H1 (cell line): Measurements from ENCODE around the gene ARHGAP24. TPM values are rescaled to one million over a fixed set of nuclear protein-coding genes. Genes with fewer than 3 reads are reported as not detected.

Experiments used
- CTCF ChIA-PET: fragments of 300-600 bp; sonication (Branson Sonifier 250); formaldehyde crosslinking; loops from one replicate; lab custom pipeline; 2021; ENCODE audit not compliant: partially characterized antibody; lab: Charles Lee
- POLR2A ChIA-PET: fragments of 300-600 bp; sonication (Branson Sonifier 250); formaldehyde crosslinking; loops from one replicate; lab custom pipeline; 2021; ENCODE audit warnings: inconsistent platforms; ENCODE audit not compliant: partially characterized antibody; lab: Charles Lee
- DNase-seq, 2 experiments: peaks; one replicate each; pipeline versions ENCODE4 v3.0.0 to v3.0.0-alpha.2; 2010 to 2022; ENCODE audit warnings: low spot score in 2 of 2, low read depth in 1 of 2, mixed read lengths in 1 of 2
- FAIRE-seq: peaks from 2 replicates; lab custom pipeline; 2011; peaks lifted over from hg19 to GRCh38; lab: Jason Lieb, UNC
- H2AFZ ChIP-seq: 2 replicates; pipeline ENCODE4 v1.8.1; 2012; ENCODE audit warnings: low read length, inconsistent platforms
- H2AK5ac ChIP-seq: 2 replicates; pipeline ENCODE4 v1.6.1; 2013; ENCODE audit warnings: low read depth, low read length
- H2BK120ac ChIP-seq: replicated peaks from 2 replicates; pipeline ENCODE3; 2013; ENCODE audit warnings: low read depth, low read length, inconsistent platforms
- H2BK12ac ChIP-seq: 2 replicates; pipeline ENCODE4 v1.6.1; 2013; ENCODE audit warnings: low read depth, low read length
- H2BK15ac ChIP-seq: 2 replicates; pipeline ENCODE4 v1.6.1; 2013; ENCODE audit warnings: low read length
- H2BK20ac ChIP-seq: 2 replicates; pipeline ENCODE4 v1.6.1; 2013; ENCODE audit warnings: low read length
- H2BK5ac ChIP-seq: 2 replicates; pipeline ENCODE4 v1.6.1; 2013; ENCODE audit warnings: low read depth, low read length
- H3K14ac ChIP-seq: 2 replicates; pipeline ENCODE4 v1.6.1; 2013; ENCODE audit warnings: inconsistent platforms; ENCODE audit not compliant: insufficient read length
- H3K18ac ChIP-seq: 2 replicates; pipeline ENCODE4 v1.6.1; 2013; ENCODE audit warnings: low read length; ENCODE audit errors: extremely low read depth
- H3K23ac ChIP-seq: 2 replicates; pipeline ENCODE4 v1.6.1; 2013; ENCODE audit warnings: inconsistent platforms; ENCODE audit not compliant: insufficient read length
- H3K23me2 ChIP-seq: 2 replicates; pipeline ENCODE4 v1.6.1; 2013; ENCODE audit warnings: low read depth, low read length
- H3K27ac ChIP-seq: 2 replicates; pipeline ENCODE4 v1.6.1; 2011; ENCODE audit warnings: low read depth, low read length, inconsistent platforms
- H3K27me3 ChIP-seq, 4 experiments: replicated peaks in 1 of 4; 1 replicate in 1 of 4; 2 replicates in 3 of 4; pipeline versions ENCODE4 v1.6.1 to v1.8.1; 2011 to 2013; ENCODE audit warnings: low read length in 3 of 4, mild to moderate bottlenecking in 3 of 4, inconsistent platforms in 2 of 4, mixed read lengths in 2 of 4, moderate library complexity in 1 of 4; ENCODE audit not compliant: control insufficient read depth in 3 of 4, insufficient read depth in 3 of 4; ENCODE audit errors: extremely low read depth in 1 of 4
- H3K36me3 ChIP-seq, 4 experiments: 2 replicates each; pipeline versions ENCODE4 v1.6.1 to v1.8.1; 2011 to 2013; ENCODE audit warnings: mild to moderate bottlenecking in 4 of 4, low read length in 3 of 4, moderate library complexity in 2 of 4, control low read depth in 1 of 4, inconsistent platforms in 1 of 4; ENCODE audit not compliant: insufficient read depth in 4 of 4, control insufficient read depth in 2 of 4
- H3K4ac ChIP-seq: replicated peaks from 2 replicates; pipeline ENCODE3; 2013; ENCODE audit warnings: low read length, low read depth, mixed read lengths, inconsistent platforms; ENCODE audit not compliant: insufficient read length
- H3K4me1 ChIP-seq, 4 experiments: replicated peaks in 1 of 4; 1 replicate in 1 of 4; 2 replicates in 3 of 4; pipeline versions ENCODE4 v1.6.1 to v1.8.1; 2011 to 2013; ENCODE audit warnings: low read length in 3 of 4, inconsistent platforms in 2 of 4, mixed read lengths in 1 of 4; ENCODE audit not compliant: insufficient read depth in 4 of 4, control insufficient read depth in 3 of 4
- H3K4me2 ChIP-seq, 2 experiments: 2 replicates each; pipeline versions ENCODE4 v1.6.1 to v1.8.1; 2011 to 2013; ENCODE audit warnings: low read depth in 2 of 2, low read length in 2 of 2, control low read depth in 1 of 2, inconsistent platforms in 1 of 2, mild to moderate bottlenecking in 1 of 2; ENCODE audit not compliant: insufficient read depth in 1 of 2
- H3K4me3 ChIP-seq, 4 experiments: fragments of 200-600, 300-600 bp in 1 of 4; sonication (generic), shearing (Covaris generic), sonication (Bioruptor Twin) in 1 of 4; 2 replicates each; pipeline versions ENCODE4 v1.5.1 to v1.8.1; 2011 to 2016; ENCODE audit warnings: low read length in 4 of 4, low read depth in 3 of 4, control low read depth in 2 of 4, inconsistent platforms in 2 of 4, mild to moderate bottlenecking in 2 of 4, mixed read lengths in 1 of 4, moderate library complexity in 1 of 4; ENCODE audit not compliant: insufficient read depth in 2 of 4; ENCODE audit errors: extremely low read depth in 1 of 4
- H3K56ac ChIP-seq: replicated peaks from 2 replicates; pipeline ENCODE3; 2013; ENCODE audit warnings: low read depth, mild to moderate bottlenecking, mixed read lengths, low read length, inconsistent platforms; ENCODE audit not compliant: insufficient read length
- H3K79me1 ChIP-seq: 2 replicates; pipeline ENCODE4 v1.6.1; 2013; ENCODE audit warnings: low read depth, low read length, control low read depth
- H3K79me2 ChIP-seq, 2 experiments: 2 replicates each; pipeline versions ENCODE4 v1.6.1 to v1.8.1; 2012 to 2013; ENCODE audit warnings: low read length in 2 of 2, mild to moderate bottlenecking in 2 of 2, inconsistent platforms in 1 of 2; ENCODE audit not compliant: insufficient read depth in 2 of 2, control insufficient read depth in 1 of 2
- H3K9ac ChIP-seq, 4 experiments: replicated peaks in 1 of 4; 1 replicate in 1 of 4; 2 replicates in 3 of 4; pipeline versions ENCODE4 v1.6.1 to v1.8.1; 2011 to 2013; ENCODE audit warnings: low read depth in 3 of 4, low read length in 3 of 4, control low read depth in 2 of 4, mild to moderate bottlenecking in 2 of 4, moderate library complexity in 2 of 4, inconsistent platforms in 1 of 4; ENCODE audit errors: extremely low read depth in 1 of 4
- H3K9me3 ChIP-seq, 2 experiments: 2 replicates each; pipeline versions ENCODE4 v1.6.1 to v1.8.1; 2012 to 2013; ENCODE audit warnings: mild to moderate bottlenecking in 2 of 2, moderate library complexity in 2 of 2, control low read depth in 1 of 2, inconsistent platforms in 1 of 2, low read depth in 1 of 2, low read length in 1 of 2, mixed read lengths in 1 of 2; ENCODE audit not compliant: insufficient read depth in 2 of 2
- H4K20me1 ChIP-seq, 2 experiments: replicated peaks in 1 of 2; 2 replicates each; pipeline versions ENCODE3 to v1.8.1; 2011 to 2013; ENCODE audit warnings: inconsistent platforms in 2 of 2, low read length in 2 of 2, mild to moderate bottlenecking in 1 of 2; ENCODE audit not compliant: insufficient read depth in 2 of 2, control insufficient read depth in 1 of 2
- H4K5ac ChIP-seq: 2 replicates; pipeline ENCODE4 v1.6.1; 2013; ENCODE audit warnings: low read length, low read depth, mixed read lengths, inconsistent platforms; ENCODE audit not compliant: insufficient read length
- H4K8ac ChIP-seq: 2 replicates; pipeline ENCODE4 v1.8.0; 2013; ENCODE audit warnings: mild to moderate bottlenecking, moderate library complexity, low read length, inconsistent platforms; ENCODE audit not compliant: insufficient read depth; ENCODE audit errors: extremely low read depth
- H4K91ac ChIP-seq: replicated peaks from 2 replicates; pipeline ENCODE3; 2013; ENCODE audit warnings: low read length, mixed read lengths, inconsistent platforms; ENCODE audit not compliant: insufficient read length
- JUND ChIP-seq: IDR thresholded peaks from 2 replicates; pipeline ENCODE4 v1.6.1; 2011; ENCODE audit warnings: mild to moderate bottlenecking, improper control_type of control experiment, low read length
- WGBS, 2 experiments: shearing (Covaris generic) in 1 of 2; methylation state at CpG; one replicate each; pipeline versions ENCODE4 v1.1.6 to v1.1.7; 2013 to 2015; ENCODE audit warnings: low lambda C conversion rate in 2 of 2, mixed read lengths in 2 of 2, inconsistent platforms in 1 of 2, low coverage in 1 of 2, missing lambda C conversion rate in 1 of 2; ENCODE audit not compliant: insufficient replicate concordance in 2 of 2, insufficient coverage in 1 of 2, insufficient read length in 1 of 2; ENCODE audit errors: extremely low coverage in 1 of 2, missing lambda C conversion rate in 1 of 2; 5-methylcytosine and 5-hydroxymethylcytosine counted together
- polyA plus RNA-seq, 7 experiments: library from polyadenylated mRNA; depleted of rRNA in 3 of 7; stranded (reverse) in 5 of 7; unstranded in 2 of 7; fragments of >200 nt in 5 of 7; fragments of 200-250 nt in 2 of 7; gene quantifications; 1 replicate in 5 of 7; 2 replicates in 1 of 7; 4 replicates in 1 of 7; pipeline versions ENCODE4 v1.2.1 to v1.2.3, GENCODE V29; 2011 to 2013; ENCODE audit warnings: missing spikeins in 2 of 7, mixed read lengths in 2 of 7
- total RNA-seq: library from RNA; stranded (reverse); fragmentation: NEBNext Ultra II Directional; extraction: Animal tissue kit (Norgen Biotek cat#: 25700); gene quantifications from 2 replicates; pipeline ENCODE4 v1.2.1, GENCODE V29; 2021

ARHGAP24 gene
- total and polyA plus RNA-seq, 2 of the 8 experiments (the other 6 are each of a cell fraction or from before 2014, with no cell fraction given): 0.08 to 0.50 TPM

- no peak overlapping the region for H4K91ac ChIP-seq
- POLR2A ChIA-PET: interaction anchor here (1.0 kb wide), 1 partner anchor 11 kb away, joined by 3 read pairs; no protein-coding TSS in a partner anchor
- no peak overlapping the region for H4K5ac ChIP-seq
- H3K14ac ChIP-seq: no peak overlapping the region
- no peak overlapping the region for H3K9ac ChIP-seq
- FAIRE-seq (peak; percentile 70), DNase-seq (no peak)
- no peaks in the 10 kb centered on the region for H3K79me1 ChIP-seq
- no peak overlapping the region for H3K27ac ChIP-seq
- no peaks in the 10 kb centered on the region for H3K9me3 ChIP-seq
- H4K20me1 ChIP-seq: no peaks in the 10 kb centered on the region
- no peak overlapping the region for H2AK5ac ChIP-seq
- CTCF ChIA-PET: interaction anchor here (1.8 kb wide), 1 partner anchor 69 kb away, joined by 3 read pairs; no protein-coding TSS in a partner anchor
- 94% methylated on average over 3 of the region's 3 CpGs; no CpG with 5 or more reads in 1 of the 2 experiments for WGBS, 2 experiments
- H4K8ac ChIP-seq: no peak overlapping the region
- no peaks in the 10 kb centered on the region for H3K23me2 ChIP-seq
- H3K4me2 ChIP-seq: no peak overlapping the region
- H3K23ac ChIP-seq: no peak overlapping the region
- H2BK20ac ChIP-seq: no peak overlapping the region
- no peak overlapping the region for H3K4me3 ChIP-seq
- no peak overlapping the region for H3K56ac ChIP-seq
- H3K4me1 ChIP-seq: peaks cover 0 to 8% (median 0%) of the 10 kb centered on the region in 4 experiments; a peak in 1 of 7 replicates
- no peaks in the 10 kb centered on the region for H3K36me3 ChIP-seq
- no peak overlapping the region for H2BK15ac ChIP-seq
- no peak overlapping the region for H2AFZ ChIP-seq
- no peaks in the 10 kb centered on the region for H3K79me2 ChIP-seq
- H3K18ac ChIP-seq: no peak overlapping the region
- no peaks in the 10 kb centered on the region for H3K27me3 ChIP-seq
- H2BK5ac ChIP-seq: no peak overlapping the region
- H2BK120ac ChIP-seq: no peak overlapping the region
- no peak overlapping the region for H2BK12ac ChIP-seq
- no peak overlapping the region for H3K4ac ChIP-seq
- TF ChIP-seq JUND: 0 out of 2 replicates have a peak, but pooled peaks have one; percentile 53
These were observed 11.6 kb downstream of the ARHGAP24 start for GRCh38 chr4:85486425-85487086.
